ENCODE measurements around the gene MTERF2.

MTERF2 gene

DNA sequence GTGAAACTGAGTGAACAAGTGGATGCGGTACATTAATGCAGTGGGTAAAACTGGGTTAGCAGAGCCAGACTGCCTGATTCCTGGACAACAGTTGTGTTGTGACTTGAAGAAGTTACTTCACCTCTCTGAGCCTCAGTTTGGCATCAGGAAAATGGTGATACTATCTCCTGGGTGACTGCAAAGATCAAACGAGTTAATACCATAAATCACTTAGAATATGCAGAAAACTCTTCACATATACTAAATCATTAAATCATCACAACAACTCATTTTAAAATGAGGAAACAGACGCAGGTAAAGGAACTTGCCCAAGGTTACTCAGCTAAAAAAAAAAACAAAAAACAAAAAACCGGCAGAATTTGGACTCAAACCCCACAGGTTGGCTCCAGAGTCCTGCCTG, 811 bp downstream of the MTERF2 start:
- no peak for DNase-seq

DNA sequence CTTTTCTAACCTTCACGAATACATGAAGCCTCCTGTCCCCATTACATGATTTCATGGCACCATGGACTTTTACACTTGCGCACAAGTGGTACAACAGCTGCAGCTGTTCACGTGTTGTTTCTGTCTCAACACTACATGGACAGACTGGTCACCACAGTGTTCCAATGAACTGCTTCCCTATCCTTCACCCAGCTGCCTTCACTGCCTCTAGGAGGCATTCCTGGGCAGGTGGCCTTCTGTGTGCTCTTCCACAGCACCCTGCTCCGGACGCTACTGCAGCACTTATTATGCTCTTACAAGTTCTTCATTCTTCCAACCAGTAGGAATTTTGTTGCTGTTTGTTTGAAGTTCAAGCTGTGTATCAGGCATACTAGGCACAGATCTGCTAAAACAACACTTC, 1.5 kb downstream of the MTERF2 start:
- no peak for DNase-seq

- DNase-seq = no peak
These were observed 2.3 kb downstream of the MTERF2 start for GRCh38 chr12:106984588-106985137.

DNA sequence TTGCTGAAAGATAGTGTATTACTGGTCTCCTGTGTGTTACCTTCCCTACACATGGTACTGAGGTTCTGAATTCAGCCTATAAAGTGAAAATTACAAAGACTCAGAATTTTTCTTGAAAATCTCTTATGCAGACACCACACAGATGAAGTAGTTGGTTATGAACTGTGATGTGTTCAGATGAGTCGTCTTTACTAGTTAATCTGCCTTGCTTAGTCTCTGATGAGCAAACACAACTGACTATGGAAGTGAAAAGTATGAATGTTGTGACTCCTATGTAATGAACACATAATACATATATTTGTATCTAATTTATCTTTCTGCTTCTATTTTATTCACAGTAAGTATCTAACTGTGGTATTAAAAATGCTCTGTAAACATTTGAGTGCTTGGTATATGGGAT, 4.7 kb downstream of the MTERF2 start:
- DNase-seq = no peak

DNA sequence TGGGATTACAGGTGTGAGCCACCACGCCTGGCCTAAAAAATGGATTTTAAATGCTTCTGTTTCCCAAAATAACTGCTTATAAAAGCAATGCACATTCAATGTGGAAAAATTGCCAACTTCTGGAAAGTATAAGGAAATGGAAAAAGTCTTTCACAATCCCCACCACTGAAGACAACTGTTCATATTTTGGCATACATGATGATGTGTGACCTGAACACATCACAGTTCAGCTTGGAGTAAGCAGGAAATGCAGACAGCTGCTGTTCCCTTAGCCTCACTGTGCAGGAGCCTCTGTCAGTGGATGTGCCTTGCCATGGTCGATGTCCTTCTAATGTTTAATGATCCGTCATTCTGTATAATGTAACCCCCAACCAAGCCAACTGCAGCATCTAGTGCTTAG, 5.2 kb downstream of the MTERF2 start:
- no peak for DNase-seq

GRCh38 chr12:106980944-106981343, 6.0 kb downstream of the MTERF2 start:
- DNase-seq = no peak

DNA sequence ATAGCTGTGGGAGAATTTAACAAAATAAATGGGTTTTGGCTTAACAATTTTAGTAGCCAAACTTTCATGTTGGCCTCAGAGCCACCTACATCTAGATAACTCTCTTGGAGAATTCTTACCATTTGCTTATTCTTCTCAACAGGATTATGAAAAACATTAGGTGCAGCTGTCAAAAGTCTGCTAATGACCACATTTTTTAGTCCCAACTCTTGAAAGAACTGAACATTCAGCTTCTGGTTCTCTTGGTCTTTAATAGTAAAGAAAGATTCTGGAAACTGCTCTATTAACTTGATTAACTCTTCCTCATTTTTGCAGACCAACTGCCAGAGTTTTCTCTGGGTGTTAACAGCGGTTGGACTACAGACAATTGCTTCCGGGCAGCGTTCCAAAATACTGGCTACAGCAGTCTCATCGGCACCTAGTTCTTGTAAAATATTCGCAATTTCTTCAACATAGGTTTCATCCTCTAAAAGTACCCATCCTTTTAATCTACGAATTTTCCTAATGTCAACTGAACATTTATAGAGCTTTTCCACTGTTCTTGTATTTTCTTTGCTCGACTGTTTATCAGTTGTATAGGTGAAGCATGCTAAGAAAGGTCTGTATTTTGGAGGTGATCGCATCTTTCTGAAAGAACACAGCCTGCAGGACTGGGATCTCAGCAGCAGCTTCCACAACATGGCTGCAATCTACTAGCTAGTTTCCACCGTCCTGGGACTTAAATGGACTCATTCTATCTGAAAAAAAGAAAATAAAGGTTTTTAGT, 8.7 kb downstream of the MTERF2 start:
- no peak for DNase-seq

DNA sequence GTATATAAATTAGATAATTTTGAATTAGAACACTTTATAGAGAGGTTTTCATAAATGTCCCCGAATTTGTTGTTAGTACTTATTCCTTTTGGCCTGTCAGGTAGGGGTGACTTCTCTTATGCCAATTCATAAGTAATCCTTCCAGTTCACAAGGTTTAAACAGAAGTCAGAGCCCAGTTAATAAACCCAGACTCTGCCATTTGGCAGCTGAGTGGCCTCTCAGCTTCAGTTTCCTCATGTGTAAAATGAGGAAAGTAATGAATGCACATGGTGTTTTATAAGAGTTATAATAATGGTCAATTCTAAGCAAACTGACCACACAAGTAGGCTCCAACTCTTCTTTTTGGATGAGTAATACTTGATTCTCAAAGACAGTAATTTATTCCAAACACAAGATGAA, 10.3 kb downstream of the MTERF2 start:
- no peak for DNase-seq

GRCh38 chr12:106975993-106976658, 10.8 kb downstream of the MTERF2 start:
- no peak for DNase-seq

DNA sequence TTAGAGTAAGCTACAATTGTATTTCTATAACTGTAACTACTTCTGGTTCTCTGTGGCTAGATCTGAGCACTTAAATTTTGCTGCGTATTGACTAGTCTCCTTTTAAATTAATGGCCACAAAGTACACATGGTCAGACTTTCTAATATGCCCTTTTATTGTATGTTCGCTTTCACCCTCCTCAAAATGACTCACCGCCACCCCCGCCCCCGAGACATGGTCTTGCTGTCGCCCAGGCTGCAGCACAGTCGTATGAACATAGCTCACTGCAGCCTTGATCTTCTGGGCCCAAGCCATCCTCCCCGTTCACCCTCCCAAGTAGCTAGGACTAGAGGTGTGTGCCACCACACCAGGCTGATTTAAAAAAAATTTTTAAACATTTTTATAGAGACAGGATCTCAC, 11.8 kb downstream of the MTERF2 start:
- no peak for DNase-seq

DNA sequence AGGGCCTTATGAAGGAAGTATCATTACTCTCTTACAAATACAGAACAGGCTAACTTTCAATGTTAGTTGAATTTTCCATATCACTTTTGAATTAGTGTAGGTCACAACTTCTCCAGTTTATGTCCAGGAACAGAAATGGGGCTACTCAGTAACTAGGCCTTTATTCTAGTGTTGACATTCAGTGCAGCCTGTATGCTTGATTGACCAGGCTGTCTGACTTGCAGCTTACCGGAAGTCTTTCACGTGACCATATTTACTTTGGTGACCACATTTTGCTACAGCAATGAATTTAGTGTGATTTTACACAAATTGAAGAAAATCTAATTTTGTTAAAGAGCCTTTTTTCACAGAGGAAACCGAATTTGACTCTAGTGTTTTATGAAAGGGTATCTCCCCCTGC, 12.4 kb downstream of the MTERF2 start:
- no peak for DNase-seq

GRCh38 chr12:106973545-106973944, 13.4 kb downstream of the MTERF2 start:
- no peak for DNase-seq

DNA sequence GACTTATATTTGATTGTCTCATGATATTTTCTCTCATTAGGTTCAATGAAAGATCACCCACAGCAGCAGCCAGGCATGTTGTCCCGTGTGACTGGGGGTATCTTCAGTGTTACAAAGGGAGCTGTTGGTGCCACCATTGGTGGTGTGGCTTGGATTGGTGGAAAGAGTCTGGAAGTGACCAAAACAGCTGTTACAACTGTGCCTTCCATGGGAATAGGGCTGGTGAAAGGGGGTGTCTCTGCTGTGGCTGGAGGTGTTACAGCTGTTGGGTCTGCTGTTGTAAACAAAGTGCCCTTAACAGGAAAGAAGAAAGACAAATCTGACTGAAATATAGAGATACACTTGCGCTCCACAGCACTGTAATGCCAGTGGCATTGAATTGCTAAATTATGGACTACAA, 15.9 kb downstream of the MTERF2 start:
- no peak for DNase-seq

DNA sequence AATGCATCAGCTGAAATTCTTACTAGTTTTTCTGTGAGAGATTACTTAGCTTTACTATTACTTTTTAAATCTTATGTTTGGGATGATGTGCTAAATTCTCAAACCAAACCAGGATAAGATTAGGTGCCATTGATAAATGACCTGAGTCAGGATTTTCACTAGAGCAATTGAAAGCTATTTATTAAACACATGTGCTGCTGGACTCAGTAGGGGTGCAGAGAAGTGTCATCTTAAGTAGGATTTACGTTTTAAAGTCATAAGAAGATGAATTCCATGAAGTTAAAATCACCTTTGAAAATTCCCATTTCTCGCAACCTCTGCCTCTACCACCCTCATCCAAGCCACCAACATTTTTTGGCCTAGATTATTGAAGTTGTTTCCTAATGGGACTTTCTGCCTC, 22.4 kb downstream of the MTERF2 start:
- no peak for DNase-seq

GRCh38 chr12:106962286-106962685, 24.7 kb downstream of the MTERF2 start:
- no peak for DNase-seq

DNA sequence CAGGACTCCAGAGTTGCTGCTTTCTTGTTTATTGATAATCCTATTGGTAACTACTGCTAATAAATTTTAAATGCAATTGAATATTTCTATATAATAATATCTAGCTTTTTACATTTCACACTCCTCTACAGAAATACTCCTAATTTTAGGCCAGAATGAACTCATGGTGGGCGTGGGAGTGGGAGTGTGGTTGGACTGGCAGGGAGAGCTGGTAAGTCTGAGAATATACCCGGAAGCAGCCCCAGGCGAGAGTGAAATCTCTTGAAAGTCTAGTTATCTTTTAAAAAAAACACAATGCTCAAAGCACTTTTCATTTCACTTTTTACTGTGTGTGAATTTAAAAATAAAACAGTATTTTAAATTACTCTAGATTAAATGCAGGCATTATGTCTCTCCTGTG, 26.5 kb downstream of the MTERF2 start:
- no peak for DNase-seq

- DNase-seq = no peak
These were observed 29.4 kb downstream of the MTERF2 start for GRCh38 chr12:106957583-106957982.

- DNase-seq = no peak
These were observed 30.8 kb downstream of the MTERF2 start for GRCh38 chr12:106956048-106956578.

DNA sequence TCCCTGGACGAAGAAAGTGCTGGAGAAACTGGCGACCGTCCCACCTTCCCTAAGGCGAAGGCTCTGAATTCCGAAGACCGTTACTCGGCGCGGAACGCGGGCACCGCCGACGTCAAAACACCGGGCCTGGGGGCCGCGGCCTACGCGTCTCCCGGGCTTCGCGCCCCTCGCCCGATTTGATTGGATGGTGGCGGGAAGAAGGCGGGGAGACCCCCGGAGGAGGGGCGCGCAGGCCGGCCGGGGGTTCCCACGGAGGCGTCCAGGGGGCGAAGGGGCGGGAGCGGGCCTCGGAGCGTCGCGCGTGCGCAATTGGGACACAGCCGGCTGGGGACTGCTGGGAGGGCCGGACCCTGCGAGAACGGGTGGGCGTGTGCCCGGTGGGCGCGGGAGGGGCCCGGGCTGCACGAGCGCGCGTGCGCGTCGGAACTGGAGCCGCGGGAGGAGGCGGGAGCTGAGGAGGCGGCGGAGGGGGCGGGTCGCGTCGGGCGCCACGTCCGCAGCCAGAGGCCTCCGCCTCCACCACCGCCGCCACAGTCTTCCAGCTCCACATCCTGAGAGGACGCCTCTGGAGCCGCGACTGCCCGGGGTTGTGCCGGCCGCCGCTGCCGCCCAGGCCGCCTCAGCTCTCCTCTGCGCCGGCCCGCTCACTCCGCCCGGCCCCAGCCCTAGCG, 31.4 kb downstream of the MTERF2 start, which contains the start of gene TMEM263:
TSS of gene TMEM263 (plus strand) at position 531 of the 671 bp plus-strand sequence. CDS start 11,210 bp downstream, outside the sequence.
- peak; percentile 80 for DNase-seq

DNA sequence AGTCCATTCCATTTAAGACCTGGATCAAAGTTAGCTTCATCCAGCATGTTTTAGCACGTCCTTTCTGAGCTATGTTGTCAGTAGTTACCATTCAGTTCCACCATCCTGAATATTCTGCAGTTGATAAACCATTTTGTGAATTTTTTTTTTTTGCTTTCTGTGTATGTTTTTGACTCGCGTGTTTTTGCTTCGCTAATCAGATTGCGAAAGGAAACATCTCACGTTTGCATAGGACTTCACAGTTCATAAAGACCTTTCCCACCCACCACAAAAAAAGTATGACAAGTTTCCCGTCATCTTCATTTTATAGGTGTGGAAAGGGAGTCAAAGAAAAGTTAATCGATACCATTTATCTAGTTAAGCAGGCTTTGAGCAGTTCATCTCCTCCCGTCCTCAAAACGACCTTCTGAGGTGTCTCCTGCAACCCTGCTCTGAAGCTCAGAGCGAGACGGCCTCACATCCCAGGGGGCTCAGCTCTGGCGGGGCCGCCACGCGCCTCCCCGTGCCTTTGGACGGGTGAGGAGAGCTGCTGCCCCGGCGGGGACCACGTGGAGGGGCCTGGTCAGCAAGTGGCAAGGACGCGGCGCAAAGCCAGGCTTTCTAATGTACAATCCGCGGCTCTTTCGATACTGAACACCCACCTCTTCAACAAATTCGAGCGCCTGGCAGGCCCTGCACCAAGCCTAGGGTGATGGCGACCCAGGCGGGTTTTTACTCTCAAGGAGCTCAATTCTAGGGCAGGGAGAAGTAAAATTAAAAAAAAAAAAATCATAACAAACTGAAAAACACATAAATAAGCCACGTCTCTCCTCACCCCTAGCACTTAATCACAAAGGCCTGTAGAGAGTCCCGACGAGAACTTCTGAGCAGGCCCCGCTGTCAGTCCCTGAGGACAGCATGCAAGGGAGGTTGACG, 32.2 kb downstream of the MTERF2 start:
- no peak for DNase-seq

- DNase-seq = no peak
These were observed 33.3 kb downstream of the MTERF2 start for GRCh38 chr12:106953352-106954250.

Data from NCI-H1436 treated with DMSO at 0.1 percent for 48 hours (cell line).